AG04449 (cell line): ENCODE data around the gene OXSM.

Source experiments
- CTCF ChIA-PET: fragments of 350-600 bp; formaldehyde crosslinking; extraction: SDS; loops from one replicate; lab custom pipeline; 2021; ENCODE audit warnings: antibody characterized with exemption; lab: Yijun Ruan, JAX
- POLR2A ChIA-PET: fragments of 400-600, 350-600 bp; formaldehyde crosslinking; extraction: SDS; loops from one replicate; lab custom pipeline; 2020; ENCODE audit warnings: antibody characterized with exemption, inconsistent platforms; lab: Yijun Ruan, JAX
- DNase-seq: peaks from one replicate; pipeline ENCODE4 v3.0.0-alpha.2; 2010; ENCODE audit warnings: low read depth, low spot score
- H3K4me3 ChIP-seq: 2 replicates; pipeline ENCODE4 v1.5.1; 2011; ENCODE audit warnings: low read depth, mild to moderate bottlenecking, control low read depth, low read length
- CTCF ChIP-seq: IDR thresholded peaks from one replicate; pipeline ENCODE4 v1.5.1; 2011; ENCODE audit warnings: mild to moderate bottlenecking, moderate library complexity, low read length, control low read depth, inconsistent platforms; ENCODE audit not compliant: insufficient read depth; ENCODE audit errors: missing control alignments

OXSM gene

GRCh38 chr3:25843332-25843731 is 53.4 kb downstream of the OXSM start:
- TF ChIP-seq CTCF = no peak
- CTCF ChIA-PET = interaction anchor here (3.9 to 4.2 kb wide), 2 partner anchors 13 to 195 kb away, joined by 23 to 49 read pairs; no protein-coding TSS in a partner anchor

More at GRCh38 chr3:25843332-25843731, 53.4 kb downstream of the OXSM start:
- H3K4me3 ChIP-seq = no peak overlapping the region
- no peak for DNase-seq
- POLR2A ChIA-PET = no interaction called here
